SK-N-SH (cell line): ENCODE results near the gene BNIP3. TPM values are rescaled to one million over a fixed set of nuclear protein-coding genes. Genes with fewer than 3 reads are reported as not detected.
"Not testable (repeated sequence)": the region's sequence is repeated elsewhere in the genome, so short reads cannot be mapped to it uniquely, and the experiment has no call there.

ENCODE experiments used
- CTCF ChIA-PET: fragments of 300-600, 350-600 bp; formaldehyde crosslinking; extraction: SDS; loops from one replicate; lab custom pipeline; 2021; lab: Yijun Ruan, JAX
- POLR2A ChIA-PET: fragments of 350-600 bp; sonication (Branson Sonifier 250); formaldehyde crosslinking; extraction: SDS; loops from one replicate; lab custom pipeline; 2020; ENCODE audit warnings: antibody characterized with exemption, inconsistent platforms; lab: Yijun Ruan, JAX
- DNase-seq: peaks from one replicate; pipeline ENCODE4 v3.0.0; 2012
- H2AFZ ChIP-seq: fragments of 200-600 bp; sonication (generic); 2 replicates; pipeline ENCODE4 v1.8.1; 2016; ENCODE audit warnings: antibody characterized with exemption, mild to moderate bottlenecking, low read depth
- H3F3A ChIP-seq: fragments of 200-600 bp; sonication (generic); replicated peaks from 2 replicates; pipeline ENCODE3; 2016; ENCODE audit warnings: antibody characterized with exemption, mild to moderate bottlenecking; ENCODE audit not compliant: insufficient read depth
- H3K27ac ChIP-seq, 2 experiments: fragments of 200-500 bp in 1 of 2; fragments of 200-600 bp in 1 of 2; sonication (Bioruptor generic) in 1 of 2; sonication (generic), shearing (Covaris generic) in 1 of 2; 2 replicates each; pipeline versions ENCODE4 v1.5.1 to v1.6.1; 2014 to 2016; ENCODE audit warnings: low read depth in 2 of 2, inconsistent platforms in 1 of 2, low read length in 1 of 2, mild to moderate bottlenecking in 1 of 2, mixed read lengths in 1 of 2
- H3K27me3 ChIP-seq: fragments of 200-600 bp; sonication (generic), shearing (Covaris generic); 2 replicates; pipeline ENCODE4 v1.6.1; 2016; ENCODE audit warnings: mixed run types; ENCODE audit not compliant: insufficient read depth
- H3K36me3 ChIP-seq, 2 experiments: fragments of 200-500 bp in 1 of 2; fragments of 200-600 bp in 1 of 2; sonication (Bioruptor generic) in 1 of 2; sonication (generic) in 1 of 2; replicated peaks in 1 of 2; 2 replicates each; pipeline versions ENCODE3 to v1.5.1; 2014 to 2016; ENCODE audit warnings: low read length in 1 of 2, mild to moderate bottlenecking in 1 of 2; ENCODE audit not compliant: insufficient read depth in 2 of 2, control insufficient read depth in 1 of 2
- H3K4me1 ChIP-seq, 2 experiments: fragments of 200-500 bp in 1 of 2; fragments of 200-600 bp in 1 of 2; sonication (Bioruptor generic) in 1 of 2; sonication (generic), shearing (Covaris generic) in 1 of 2; 2 replicates each; pipeline versions ENCODE4 v1.5.1 to v1.6.1; 2014 to 2016; ENCODE audit warnings: low read depth in 1 of 2, low read length in 1 of 2, mixed run types in 1 of 2; ENCODE audit not compliant: insufficient read depth in 2 of 2, control insufficient read depth in 1 of 2
- H3K4me2 ChIP-seq: fragments of 200-600 bp; sonication (generic), shearing (Covaris generic); 2 replicates; pipeline ENCODE4 v1.6.1; 2017; ENCODE audit warnings: mixed run types
- H3K4me3 ChIP-seq, 2 experiments: fragments of 200-500 bp in 1 of 2; fragments of 200-600 bp in 1 of 2; sonication (Bioruptor generic) in 1 of 2; sonication (generic), shearing (Covaris generic) in 1 of 2; 2 replicates each; pipeline versions ENCODE4 v1.5.1 to v1.8.1; 2014 to 2016; ENCODE audit warnings: low read depth in 2 of 2, inconsistent platforms in 1 of 2, low read length in 1 of 2, mild to moderate bottlenecking in 1 of 2, mixed read lengths in 1 of 2, moderate library complexity in 1 of 2
- H3K79me2 ChIP-seq: fragments of 200-600 bp; sonication (generic); 2 replicates; pipeline ENCODE4 v1.8.1; 2017; ENCODE audit warnings: mild to moderate bottlenecking; ENCODE audit not compliant: insufficient read depth
- H3K9ac ChIP-seq: fragments of 200-600 bp; sonication (generic); 2 replicates; pipeline ENCODE4 v1.6.1; 2017; ENCODE audit warnings: mixed run types
- H3K9me2 ChIP-seq: fragments of 200-600 bp; sonication (generic); 2 replicates; pipeline ENCODE4 v1.6.1; 2017; ENCODE audit warnings: mixed run types
- H3K9me3 ChIP-seq: fragments of 200-600 bp; sonication (generic); 2 replicates; pipeline ENCODE4 v1.6.1; 2017; ENCODE audit warnings: mixed run types, mild to moderate bottlenecking, moderate library complexity
- H4K20me1 ChIP-seq: fragments of 200-600 bp; sonication (generic); 2 replicates; pipeline ENCODE4 v1.6.1; 2017; ENCODE audit warnings: mild to moderate bottlenecking, mixed run types; ENCODE audit not compliant: insufficient read depth
- EP300 ChIP-seq, 2 experiments: IDR thresholded peaks; 2 replicates each; pipeline versions ENCODE4 v1.4.0 to v1.6.1; 2012; ENCODE audit warnings: borderline replicate concordance in 1 of 2, low read depth in 1 of 2, low read length in 1 of 2
- GABPA ChIP-seq: IDR thresholded peaks from 2 replicates; pipeline ENCODE4 v1.4.0; 2012; ENCODE audit warnings: low read depth, mild to moderate bottlenecking
- JUND ChIP-seq: IDR thresholded peaks from 2 replicates; pipeline ENCODE4 v1.4.0; 2012
- MEF2A ChIP-seq: IDR thresholded peaks from 2 replicates; pipeline ENCODE4 v1.4.0; 2012; ENCODE audit warnings: low read depth, borderline replicate concordance
- NFIC ChIP-seq: IDR thresholded peaks from 2 replicates; pipeline ENCODE4 v1.4.0; 2012; ENCODE audit warnings: borderline replicate concordance
- PBX3 ChIP-seq: IDR thresholded peaks from 2 replicates; pipeline ENCODE4; 2012
- POLR2AphosphoS5 ChIP-seq: IDR thresholded peaks from 2 replicates; pipeline ENCODE4 v1.6.1; 2012; ENCODE audit warnings: low read depth, low read length
- RAD21 ChIP-seq: IDR thresholded peaks from 2 replicates; pipeline ENCODE4 v1.6.1; 2012; ENCODE audit warnings: mild to moderate bottlenecking, low read length
- RCOR1 ChIP-seq: fragments of 150-350 bp; IDR thresholded peaks from 2 replicates; pipeline ENCODE4 v1.6.1; 2017; ENCODE audit warnings: antibody characterized with exemption, low read length
- TEAD4 ChIP-seq: IDR thresholded peaks from 2 replicates; pipeline ENCODE4 v1.4.0; 2012; ENCODE audit warnings: mild to moderate bottlenecking, borderline replicate concordance; ENCODE audit not compliant: insufficient read depth
- USF1 ChIP-seq: IDR thresholded peaks from 2 replicates; pipeline ENCODE4 v1.4.0; 2012; ENCODE audit warnings: low read depth, borderline replicate concordance
- USF2 ChIP-seq: fragments of 150-350 bp; IDR thresholded peaks from 2 replicates; pipeline ENCODE4 v1.6.1; 2017; ENCODE audit warnings: antibody characterized with exemption, low read length, low read depth, borderline replicate concordance
- YY1 ChIP-seq: IDR thresholded peaks from 2 replicates; pipeline ENCODE4 v1.4.0; 2012; ENCODE audit warnings: low read depth, mild to moderate bottlenecking
- WGBS: methylation state at CpG from one replicate; pipeline ENCODE4 v1.1.6; 2017; ENCODE audit warnings: low lambda C conversion rate; 5-methylcytosine and 5-hydroxymethylcytosine counted together
- polyA plus RNA-seq, 3 experiments: library from polyadenylated mRNA; depleted of rRNA; stranded (reverse); fragments of >200 nt; gene quantifications; 2 replicates each; pipeline ENCODE4 v1.2.3, GENCODE V29; 2012
- TF ChIP-seq, protein P1 (sequence below): fragments of 150-350 bp; IDR thresholded peaks from 2 replicates; pipeline ENCODE4 v1.6.1; 2016; ENCODE audit warnings: mild to moderate bottlenecking, low read depth, low read length
- TF ChIP-seq, protein P2 (sequence below): IDR thresholded peaks from 2 replicates; pipeline ENCODE4 v1.4.0; 2012; ENCODE audit warnings: low read depth, borderline replicate concordance

The BNIP3 gene
- polyA plus RNA-seq, 1 of the 3 experiments (the other 2 are of a cell fraction) = 40.3 TPM

- POLR2A ChIA-PET = no interaction called here
- TF ChIP-seq NFIC (no peak), EP300 (IDR thresholded peaks at IDR 0.05; ENCODE audit: borderline replicate concordance in 1 of 2, low read depth in 1 of 2, low read length in 1 of 2) (no peak), PBX3 (no peak), RAD21 (no peak), POLR2AphosphoS5 (no peak), YY1 (no peak), RCOR1 (no peak), JUND (no peak), MEF2A (no peak), GABPA (no peak), TEAD4 (no peak), USF1 (no peak), USF2 (no peak)
- TF ChIP-seq, protein P1, sequence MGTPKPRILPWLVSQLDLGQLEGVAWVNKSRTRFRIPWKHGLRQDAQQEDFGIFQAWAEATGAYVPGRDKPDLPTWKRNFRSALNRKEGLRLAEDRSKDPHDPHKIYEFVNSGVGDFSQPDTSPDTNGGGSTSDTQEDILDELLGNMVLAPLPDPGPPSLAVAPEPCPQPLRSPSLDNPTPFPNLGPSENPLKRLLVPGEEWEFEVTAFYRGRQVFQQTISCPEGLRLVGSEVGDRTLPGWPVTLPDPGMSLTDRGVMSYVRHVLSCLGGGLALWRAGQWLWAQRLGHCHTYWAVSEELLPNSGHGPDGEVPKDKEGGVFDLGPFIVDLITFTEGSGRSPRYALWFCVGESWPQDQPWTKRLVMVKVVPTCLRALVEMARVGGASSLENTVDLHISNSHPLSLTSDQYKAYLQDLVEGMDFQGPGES = no peak
- TF ChIP-seq, protein P2, sequence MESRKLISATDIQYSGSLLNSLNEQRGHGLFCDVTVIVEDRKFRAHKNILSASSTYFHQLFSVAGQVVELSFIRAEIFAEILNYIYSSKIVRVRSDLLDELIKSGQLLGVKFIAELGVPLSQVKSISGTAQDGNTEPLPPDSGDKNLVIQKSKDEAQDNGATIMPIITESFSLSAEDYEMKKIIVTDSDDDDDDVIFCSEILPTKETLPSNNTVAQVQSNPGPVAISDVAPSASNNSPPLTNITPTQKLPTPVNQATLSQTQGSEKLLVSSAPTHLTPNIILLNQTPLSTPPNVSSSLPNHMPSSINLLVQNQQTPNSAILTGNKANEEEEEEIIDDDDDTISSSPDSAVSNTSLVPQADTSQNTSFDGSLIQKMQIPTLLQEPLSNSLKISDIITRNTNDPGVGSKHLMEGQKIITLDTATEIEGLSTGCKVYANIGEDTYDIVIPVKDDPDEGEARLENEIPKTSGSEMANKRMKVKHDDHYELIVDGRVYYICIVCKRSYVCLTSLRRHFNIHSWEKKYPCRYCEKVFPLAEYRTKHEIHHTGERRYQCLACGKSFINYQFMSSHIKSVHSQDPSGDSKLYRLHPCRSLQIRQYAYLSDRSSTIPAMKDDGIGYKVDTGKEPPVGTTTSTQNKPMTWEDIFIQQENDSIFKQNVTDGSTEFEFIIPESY = no peak
- CTCF ChIA-PET = no interaction called here
- Histone ChIP-seq H3K27me3 (no peaks in the 10 kb centered on the region; the same call in 1 of the 2 replicates), H4K20me1 (no peaks in the 10 kb centered on the region), H3K9me2 (no peaks in the 10 kb centered on the region), H3K4me1 (no peaks in the 10 kb centered on the region), H2AFZ (no peak overlapping the region), H3K79me2 (no peaks in the 10 kb centered on the region), H3K9me3 (no peaks in the 10 kb centered on the region), H3F3A (no peaks in the 10 kb centered on the region), H3K4me3 (no peak overlapping the region), H3K36me3 (no peaks in the 10 kb centered on the region), H3K9ac (no peak overlapping the region), H3K4me2 (no peak overlapping the region), H3K27ac (no peak overlapping the region)
- DNase-seq = no peak
- WGBS = 58% methylated on average over 3 of the region's 3 CpGs
Measured at GRCh38 chr10:131991726-131992125, 10.0 kb upstream of the BNIP3 start.

GRCh38 chr10:131987786-131988185 lies 6.1 kb upstream of the BNIP3 start:
- H3K36me3 ChIP-seq, H3K4me3 ChIP-seq, CTCF ChIA-PET, H3K27me3 ChIP-seq, H3K9me3 ChIP-seq, H2AFZ ChIP-seq, POLR2A ChIA-PET, H3K27ac ChIP-seq, H3K4me2 ChIP-seq, H3K9me2 ChIP-seq, H3K4me1 ChIP-seq, DNase-seq, H3K9ac ChIP-seq, H4K20me1 ChIP-seq, H3K79me2 ChIP-seq: not testable (repeated sequence)
- WGBS = 76% methylated on average over 3 of the region's 3 CpGs
- H3F3A ChIP-seq = peaks cover 17% of the 10 kb centered on the region

GRCh38 chr10:131987301-131987700 lies 5.6 kb upstream of the BNIP3 start:
- H3K9me2 ChIP-seq, H3K4me3 ChIP-seq, H4K20me1 ChIP-seq, H3K79me2 ChIP-seq, H3K4me1 ChIP-seq, H3K27me3 ChIP-seq, H3K27ac ChIP-seq, POLR2A ChIA-PET, H2AFZ ChIP-seq, H3K36me3 ChIP-seq, H3K9ac ChIP-seq, CTCF ChIA-PET, H3K4me2 ChIP-seq, H3K9me3 ChIP-seq, DNase-seq: not testable (repeated sequence)
- 79% methylated on average over 4 of the region's 5 CpGs for WGBS
- peaks cover 18% of the 10 kb centered on the region for H3F3A ChIP-seq
